SK-MEL-5 (cell line): ENCODE results near the gene ADGRE1. TPM values are rescaled to one million over a fixed set of nuclear protein-coding genes. Genes with fewer than 3 reads are reported as not detected.

Experiments used
- DNase-seq: peaks from one replicate; pipeline ENCODE4 v3.0.0-alpha.2; 2016; ENCODE audit warnings: low read depth, low spot score
- in situ Hi-C: cut with HindIII; loops from 2 replicates; pipeline ENCODE4 v1.10.0; 2016; ENCODE audit warnings: low sequenced_read_pairs, high pct_unique_total_duplicates, low pct_unique_long_range_greater_than_20kb
- total RNA-seq: library from RNA; depleted of rRNA; stranded (reverse); fragments of >200 nt; shearing (Covaris generic); gene quantifications from 2 replicates; pipeline ENCODE4 v1.2.3, GENCODE V29; 2014

The ADGRE1 gene
- total RNA-seq, 1 experiment from 2014 or later, result 0.08 TPM

DNA sequence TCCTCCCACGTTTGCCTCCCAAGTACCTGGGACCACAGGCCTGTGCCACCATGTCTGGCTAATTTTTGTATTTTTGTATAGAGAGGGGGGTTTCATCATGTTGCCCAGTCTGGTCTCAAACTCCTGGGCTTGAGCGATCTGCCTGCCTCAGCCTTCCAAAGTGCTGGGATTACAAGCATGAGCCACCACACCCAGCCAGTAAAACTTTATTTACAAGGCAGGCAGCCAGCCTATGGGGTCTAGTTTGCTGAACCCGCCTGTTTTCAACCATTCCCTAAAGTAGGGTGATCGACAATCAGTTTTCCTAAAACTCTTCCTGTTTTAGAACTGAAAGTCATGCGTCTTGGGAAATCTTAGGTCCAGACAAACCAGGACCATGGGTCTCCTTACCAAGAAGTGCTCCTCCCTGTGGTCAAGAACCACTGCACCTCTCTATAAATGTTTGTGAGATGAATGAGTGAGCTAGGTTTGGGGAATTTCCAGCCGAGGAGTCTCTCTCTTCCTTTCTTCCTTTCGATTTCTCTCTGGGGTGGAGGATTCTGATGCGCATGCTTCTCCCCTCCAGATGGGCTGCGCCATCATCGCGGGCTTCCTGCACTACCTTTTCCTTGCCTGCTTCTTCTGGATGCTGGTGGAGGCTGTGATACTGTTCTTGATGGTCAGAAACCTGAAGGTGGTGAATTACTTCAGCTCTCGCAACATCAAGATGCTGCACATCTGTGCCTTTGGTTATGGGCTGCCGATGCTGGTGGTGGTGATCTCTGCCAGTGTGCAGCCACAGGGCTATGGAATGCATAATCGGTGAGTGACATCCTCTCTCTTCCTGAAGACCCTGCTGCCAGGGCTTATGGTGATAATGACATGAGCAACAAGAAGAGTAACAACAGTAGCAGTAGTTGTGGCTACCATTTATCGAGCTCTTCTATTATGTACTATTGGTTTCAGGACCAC is 38.7 kb downstream of the ADGRE1 start:
- DNase-seq, result peak; percentile 44
- in situ Hi-C loops, result no loop called here

DNA sequence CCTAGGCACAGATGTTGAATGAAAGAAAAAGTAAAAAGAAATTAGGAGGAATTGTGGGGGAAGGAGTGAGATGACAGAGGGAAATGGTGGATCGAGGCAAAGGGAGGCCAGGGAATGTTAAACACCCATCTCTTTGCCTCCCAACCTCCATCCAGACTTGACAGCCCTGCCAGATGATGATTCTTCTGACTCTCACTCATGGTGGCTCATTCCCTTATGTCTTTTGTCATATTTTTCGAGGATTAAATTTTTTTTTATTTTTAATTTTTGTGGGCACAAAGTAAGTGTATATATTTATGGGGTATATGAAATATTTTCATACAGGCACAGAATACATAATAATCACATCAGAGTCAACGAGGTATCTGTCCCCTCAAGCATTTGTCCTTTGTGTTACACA is 42.8 kb downstream of the ADGRE1 start:
- no peak for DNase-seq
- in situ Hi-C loops, result no loop called here

DNA sequence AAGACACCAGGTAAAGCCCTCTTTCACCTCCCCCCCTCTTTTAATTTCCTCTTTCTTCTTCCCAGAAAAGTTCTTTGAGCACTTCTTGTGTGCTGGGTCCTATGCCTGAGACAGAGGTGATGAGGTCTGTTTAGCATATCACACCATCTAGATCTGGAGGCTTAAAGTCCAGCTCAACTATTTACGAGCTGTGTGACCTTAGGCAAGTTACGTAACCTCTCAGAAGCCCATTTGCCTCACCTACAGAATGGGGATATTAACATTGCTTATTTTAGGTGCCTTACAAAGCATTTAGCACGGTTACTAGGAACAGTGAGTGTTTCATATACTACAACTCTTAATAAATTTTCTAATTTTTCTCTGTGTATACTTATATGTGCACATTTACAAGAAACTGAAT is 47.7 kb downstream of the ADGRE1 start:
- DNase-seq, result no peak
- in situ Hi-C loops, result no loop called here

DNA sequence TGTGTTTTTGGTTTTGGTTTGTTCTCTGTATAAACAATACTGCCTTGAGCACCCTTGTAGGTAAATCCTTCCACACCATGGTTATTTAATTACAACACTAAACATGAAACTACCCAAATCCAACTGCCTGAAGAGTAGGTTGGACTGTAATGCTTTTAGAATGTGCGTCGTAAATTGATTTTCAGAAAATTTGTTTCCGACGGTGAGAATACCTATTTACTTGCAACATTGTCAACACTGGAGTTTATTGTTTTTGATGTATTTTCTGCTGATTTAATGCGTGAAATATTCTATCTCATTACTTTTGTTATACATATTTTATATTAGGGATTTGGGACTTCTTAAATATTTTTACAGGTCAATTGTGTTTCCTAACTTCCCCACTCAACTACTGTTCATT is 48.2 kb downstream of the ADGRE1 start:
- no peak for DNase-seq
- in situ Hi-C loops, result no loop called here

DNA sequence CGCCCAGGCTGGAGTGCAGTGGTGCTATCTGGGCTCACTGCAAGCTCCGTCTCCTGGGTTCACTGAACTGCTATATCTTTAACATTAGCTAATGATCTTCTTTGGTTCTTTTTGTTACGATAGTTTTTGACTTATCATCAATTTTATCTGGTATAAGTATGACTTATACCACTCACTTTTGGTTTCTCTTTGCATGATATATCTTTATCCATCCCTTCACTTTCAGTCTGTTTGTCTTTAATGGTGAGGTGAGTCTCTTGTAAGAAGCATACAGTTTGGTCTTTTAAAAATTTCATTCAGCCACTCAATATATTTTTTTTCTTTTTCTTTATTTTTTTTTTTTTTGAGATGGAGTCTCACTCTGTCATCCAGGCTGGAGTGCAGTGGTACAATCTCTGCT is 58.4 kb downstream of the ADGRE1 start:
- no peak for DNase-seq
- in situ Hi-C loops, result no loop called here

DNA sequence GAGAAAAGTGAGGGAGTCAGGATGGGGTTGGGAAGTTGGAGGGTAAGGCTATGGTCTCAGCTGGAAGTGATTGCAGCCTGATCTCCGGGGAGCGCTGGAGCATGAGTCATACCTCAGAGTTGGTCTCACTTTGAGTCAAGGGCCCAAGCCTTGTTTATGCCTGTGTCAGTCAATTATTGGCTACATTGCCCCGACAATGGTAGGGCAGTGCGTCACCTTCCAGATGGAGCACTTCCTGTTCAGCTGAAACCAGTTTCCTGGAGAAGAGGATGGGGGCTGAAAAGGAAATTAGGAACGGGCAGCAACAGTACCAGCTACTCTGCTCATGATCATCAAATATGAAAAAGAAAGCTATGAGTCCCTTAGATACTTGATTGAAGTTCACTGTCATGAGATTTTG is 60.4 kb downstream of the ADGRE1 start:
- in situ Hi-C loops, result no loop called here
- DNase-seq, result peak; percentile 26

DNA sequence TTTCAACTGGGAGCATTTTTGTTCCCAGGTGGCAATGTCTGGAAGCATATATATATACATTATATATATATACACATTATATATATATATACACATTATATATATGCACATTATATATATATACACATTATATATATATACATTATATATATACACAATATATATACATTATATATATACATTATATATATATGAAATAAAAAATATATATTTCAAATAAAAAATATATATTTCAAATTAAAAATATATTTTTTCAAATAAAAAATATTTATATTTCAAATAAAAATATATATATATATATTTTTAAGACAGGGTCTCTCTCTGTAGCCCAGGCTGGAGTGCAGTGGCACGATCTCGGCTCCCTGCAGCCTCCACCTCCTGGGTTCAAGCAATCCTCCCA is 61.5 kb downstream of the ADGRE1 start:
- in situ Hi-C loops, result no loop called here
- DNase-seq, result no peak

DNA sequence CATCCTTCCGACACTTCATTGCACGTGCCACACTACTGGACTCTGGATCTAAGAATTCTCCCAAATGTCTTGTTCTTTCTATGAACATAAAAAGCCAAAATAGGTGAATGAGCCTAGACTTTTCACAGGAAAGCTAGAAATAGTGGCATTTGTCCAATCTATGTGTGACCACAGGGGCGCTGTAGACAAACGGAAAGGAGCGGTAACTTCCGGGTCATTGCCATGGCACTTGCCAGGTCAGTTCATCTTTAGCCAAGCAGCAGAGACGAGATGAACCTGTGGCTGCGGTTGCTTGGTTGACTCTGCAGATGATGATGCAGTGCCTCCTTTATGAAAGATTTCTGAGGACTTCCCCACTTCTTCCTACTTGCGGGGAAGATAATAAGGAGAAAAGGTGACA is 65.6 kb downstream of the ADGRE1 start:
- in situ Hi-C loops, result no loop called here
- DNase-seq, result peak; percentile 8

DNA sequence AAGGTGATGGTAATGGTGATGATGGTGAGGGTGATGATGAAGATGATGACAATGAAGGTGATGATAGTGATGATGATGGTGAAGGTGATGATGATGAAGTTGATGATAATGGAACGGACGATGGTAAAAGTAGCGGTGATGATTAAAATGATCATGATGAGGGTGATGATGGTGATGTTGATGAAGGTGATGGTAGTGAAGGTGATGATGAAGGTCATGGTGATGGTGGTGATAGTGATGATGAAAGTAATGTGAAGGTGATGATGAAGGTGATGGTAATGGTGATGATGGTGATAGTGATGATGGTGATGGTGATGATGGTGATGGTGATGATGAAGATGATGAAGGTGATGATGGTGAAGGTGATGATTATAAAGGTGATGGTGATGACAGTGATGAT is 67.7 kb downstream of the ADGRE1 start:
- in situ Hi-C loops, result no loop called here
- no peak for DNase-seq

DNA sequence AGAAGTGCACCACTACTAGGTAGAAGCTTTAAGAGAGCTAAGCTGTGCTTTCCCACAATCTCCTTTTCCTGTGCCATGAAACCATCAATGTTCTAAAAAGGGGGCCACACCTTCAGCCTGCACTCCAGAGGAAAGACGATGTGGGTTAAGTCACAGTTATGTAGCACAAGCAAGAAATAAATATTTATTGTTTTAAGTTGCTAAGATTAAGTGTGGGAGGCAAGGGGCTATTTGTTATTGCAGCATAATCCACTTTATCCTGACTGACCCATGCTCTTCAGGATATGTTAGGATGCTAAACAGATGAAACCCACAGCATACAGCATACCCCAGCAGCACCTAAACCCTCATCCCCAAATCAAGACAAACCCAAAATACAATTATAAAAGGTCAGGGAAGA is 69.2 kb downstream of the ADGRE1 start:
- no peak for DNase-seq
- in situ Hi-C loops, result no loop called here

DNA sequence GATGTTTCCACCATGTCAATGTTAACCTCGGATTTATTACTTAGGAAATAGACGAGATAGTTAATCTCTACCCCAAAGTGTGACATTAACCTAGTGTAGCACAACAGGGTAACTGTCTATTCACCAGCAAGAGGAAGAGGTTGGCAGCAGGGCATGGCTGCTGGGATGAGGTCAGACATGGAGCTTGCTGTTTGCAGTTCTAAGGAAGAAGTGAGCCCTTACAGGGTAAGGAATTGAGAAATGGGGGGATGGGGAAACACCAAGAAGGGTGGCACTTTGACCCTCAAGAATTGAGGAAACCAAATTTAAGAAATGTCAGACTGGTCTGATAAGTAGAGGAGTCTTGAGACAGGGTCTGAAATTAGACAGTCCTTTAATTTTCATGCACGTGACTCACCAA is 71.4 kb downstream of the ADGRE1 start:
- DNase-seq, result no peak
- in situ Hi-C loops, result no loop called here

DNA sequence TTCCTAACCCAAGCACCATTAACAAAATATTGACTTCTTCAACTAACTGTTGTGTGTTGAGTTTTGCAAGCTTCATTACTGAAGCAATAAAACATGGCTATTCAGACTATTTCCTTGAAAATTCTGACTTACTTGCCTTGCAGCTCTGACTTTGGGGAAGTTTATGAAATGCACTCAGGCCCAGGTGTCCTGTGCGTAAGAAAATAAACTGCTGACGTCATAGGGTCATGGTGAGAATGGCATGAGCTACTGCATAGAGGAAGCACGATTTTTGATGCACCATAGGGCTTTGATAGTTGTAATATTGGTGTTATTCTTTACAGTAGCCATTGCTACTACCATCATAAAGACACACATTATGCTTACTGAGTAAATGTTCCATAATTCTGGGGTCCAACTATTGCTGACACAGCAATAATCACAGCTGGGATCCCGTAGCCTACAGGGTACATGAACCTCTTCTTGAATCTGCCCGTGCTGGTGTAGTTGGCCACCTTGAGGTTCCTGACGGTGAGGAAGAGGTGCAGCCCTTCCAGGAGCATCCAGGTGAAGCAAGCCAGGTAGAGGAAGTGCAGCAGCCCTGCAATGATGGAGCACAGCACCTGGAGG is 76.0 kb downstream of the ADGRE1 start:
- in situ Hi-C loops, result no loop called here
- no peak for DNase-seq

DNA sequence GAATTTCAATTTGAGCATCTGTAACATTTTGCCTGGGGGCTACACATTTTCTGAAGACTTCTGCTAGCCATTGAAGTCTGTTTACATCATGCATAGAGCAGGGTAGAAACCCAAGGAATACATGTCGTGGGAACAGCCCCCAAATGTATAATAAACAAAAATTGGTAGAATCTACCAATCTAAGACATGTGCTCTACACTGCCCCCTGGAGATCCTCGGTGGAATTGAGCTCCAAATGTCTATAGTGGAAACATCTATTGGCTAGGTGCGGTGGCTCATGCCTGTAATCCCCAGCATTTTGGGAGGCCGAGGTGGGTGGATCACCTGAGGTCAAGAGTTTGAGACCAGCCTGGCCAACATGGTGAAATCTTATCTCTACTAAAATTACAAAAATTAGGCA is 76.6 kb downstream of the ADGRE1 start:
- in situ Hi-C loops, result no loop called here
- peak; percentile 28 for DNase-seq

DNA sequence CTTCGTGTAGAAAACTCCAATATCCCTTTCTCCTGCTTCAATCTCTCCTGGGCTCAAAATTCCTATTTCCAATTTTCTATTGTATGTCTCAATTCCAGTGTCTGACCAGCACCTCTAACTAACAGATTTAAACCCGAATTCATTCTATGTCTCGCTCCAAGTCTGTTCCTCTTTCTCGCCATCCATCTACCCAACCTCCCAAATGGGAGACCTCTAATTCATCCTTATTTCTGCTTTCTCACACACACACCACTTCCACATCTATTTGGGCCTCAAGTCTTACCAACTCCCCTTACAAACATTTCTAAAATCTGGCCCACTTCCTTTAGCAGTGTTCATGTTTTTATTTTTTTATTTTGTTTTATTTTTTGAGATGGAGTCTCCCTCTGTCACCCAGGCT is 80.6 kb downstream of the ADGRE1 start:
- in situ Hi-C loops, result no loop called here

DNA sequence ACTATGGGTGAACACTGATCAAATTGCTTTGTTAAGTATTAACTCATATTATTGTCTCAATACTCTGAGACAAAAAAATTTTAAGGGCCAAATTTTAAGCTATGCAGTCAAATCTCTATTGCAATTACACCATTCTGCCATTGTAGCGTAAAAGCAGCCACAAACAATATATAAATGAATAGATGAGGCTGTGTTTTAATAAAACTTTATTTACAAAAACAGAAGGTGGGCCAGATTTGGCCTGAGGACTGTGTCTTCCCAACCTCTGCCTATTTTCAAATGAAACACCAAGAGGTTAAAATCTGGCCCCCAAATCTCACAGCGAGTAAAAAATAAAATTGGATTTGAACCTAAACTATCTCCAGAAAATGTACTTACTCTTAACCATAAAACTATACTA is 82.1 kb downstream of the ADGRE1 start:
- in situ Hi-C loops, result no loop called here
- DNase-seq, result no peak

More for the DNA sequence above, 80.6 kb downstream of the ADGRE1 start:
- no peak for DNase-seq

DNA sequence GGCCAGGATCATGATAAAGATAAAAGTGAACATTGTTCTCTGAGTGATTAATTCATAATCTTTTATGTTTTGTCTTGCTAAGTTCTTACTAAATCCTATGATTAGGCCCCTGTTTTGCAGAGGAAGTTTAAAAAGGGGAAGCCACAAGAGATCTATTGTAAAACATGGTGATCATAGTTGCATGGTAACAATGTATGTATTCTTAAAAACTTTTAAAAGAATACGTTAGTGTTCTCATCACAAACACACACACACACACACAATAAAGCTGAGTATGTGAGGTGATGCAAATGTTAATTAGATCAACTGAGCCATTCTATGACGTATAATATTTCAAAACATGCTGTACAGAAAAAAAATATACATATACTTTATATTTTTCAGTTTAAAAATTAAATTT is 82.6 kb downstream of the ADGRE1 start:
- DNase-seq, result peak; percentile 88
- in situ Hi-C loops, result no loop called here

DNA sequence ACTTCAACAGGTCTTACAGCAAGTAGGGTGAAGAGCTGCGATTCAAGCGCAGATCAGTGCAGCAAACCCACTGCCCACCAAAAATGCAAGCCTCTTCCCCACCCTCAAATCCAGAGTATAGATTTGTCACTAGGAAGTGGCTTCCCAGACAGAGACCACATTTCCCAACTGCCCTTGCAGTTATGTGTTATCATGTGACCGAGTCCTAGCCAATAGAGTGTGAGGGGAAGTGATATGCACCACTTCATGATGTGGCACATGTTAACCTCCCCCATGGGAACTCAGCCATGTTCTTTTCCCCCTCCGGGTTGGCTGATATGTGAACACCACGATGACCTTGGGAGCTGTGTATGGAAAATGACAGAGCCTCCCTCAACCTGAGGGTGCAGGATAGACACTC is 83.1 kb downstream of the ADGRE1 start:
- in situ Hi-C loops, result no loop called here
- peak; percentile 86 for DNase-seq

DNA sequence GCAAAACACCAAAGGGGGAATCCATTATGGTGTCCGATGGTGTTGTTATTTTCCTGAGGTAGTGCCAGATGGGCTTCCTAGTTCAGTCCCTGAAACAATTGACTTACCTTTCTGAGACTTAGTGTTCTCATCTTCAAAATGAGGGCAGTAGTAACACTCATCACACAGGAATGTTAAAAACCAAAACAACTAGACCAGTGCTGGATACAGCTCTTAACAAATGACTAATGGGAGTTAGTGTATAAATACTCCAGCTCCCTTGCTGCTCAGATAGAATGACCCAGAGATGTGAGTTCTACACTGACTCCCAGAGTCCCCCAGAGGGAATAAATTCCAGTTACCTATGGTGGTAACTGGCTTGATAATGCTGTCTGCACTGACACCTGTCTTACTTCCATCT is 84.0 kb downstream of the ADGRE1 start:
- DNase-seq, result no peak
- in situ Hi-C loops, result no loop called here

DNA sequence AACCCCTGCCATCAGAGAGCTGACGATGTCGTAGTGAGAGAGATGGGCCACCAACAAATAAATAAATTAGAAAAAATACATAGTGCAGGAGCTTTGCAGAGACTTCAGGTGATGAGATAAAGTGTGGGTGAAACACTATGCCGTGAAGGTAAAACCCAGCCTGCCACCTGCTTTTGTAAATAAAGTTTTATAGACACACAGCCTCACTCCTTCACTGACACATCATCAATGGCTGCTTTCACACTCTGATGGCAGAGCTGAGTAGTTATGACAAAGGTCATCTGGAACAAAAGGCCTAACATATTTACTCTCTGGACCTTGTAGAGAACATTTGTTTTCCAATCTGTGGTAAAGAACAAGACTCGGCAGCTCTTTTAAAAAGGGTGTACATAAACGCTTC is 88.8 kb downstream of the ADGRE1 start:
- in situ Hi-C loops, result no loop called here
- no peak for DNase-seq
